Left lobe of liver (tissue), 2 donors: ENCODE measurements around the gene EFCC1. TPM values are rescaled to one million over a fixed set of nuclear protein-coding genes. Genes with fewer than 3 reads are reported as not detected.
"Not testable (repeated sequence)": the region's sequence is repeated elsewhere in the genome, so short reads cannot be mapped to it uniquely, and the experiment has no call there.

Experiments
- ATAC-seq: fragments of 200-7000 bp; cut with Tn5 transposase; one replicate; pipeline ENCODE4 v1.9.1; 2020; ENCODE audit warnings: mild to moderate bottlenecking, moderate library complexity
- DNase-seq: peaks from one replicate; pipeline ENCODE4 v3.0.0-alpha.2; 2020; ENCODE audit warnings: low spot score
- total RNA-seq: library from RNA; stranded (reverse); gene quantifications from one replicate; pipeline ENCODE4 v1.2.1, GENCODE V29; 2021
- donor health status: DM: no; HTN: no; CAD: no; lungs with moderate emphysema.
- donor health status: DM: no; HTN: yes; CAD: no.

EFCC1 gene
- total RNA-seq, 1 donor from 2014 or later = 0.53 TPM

DNA sequence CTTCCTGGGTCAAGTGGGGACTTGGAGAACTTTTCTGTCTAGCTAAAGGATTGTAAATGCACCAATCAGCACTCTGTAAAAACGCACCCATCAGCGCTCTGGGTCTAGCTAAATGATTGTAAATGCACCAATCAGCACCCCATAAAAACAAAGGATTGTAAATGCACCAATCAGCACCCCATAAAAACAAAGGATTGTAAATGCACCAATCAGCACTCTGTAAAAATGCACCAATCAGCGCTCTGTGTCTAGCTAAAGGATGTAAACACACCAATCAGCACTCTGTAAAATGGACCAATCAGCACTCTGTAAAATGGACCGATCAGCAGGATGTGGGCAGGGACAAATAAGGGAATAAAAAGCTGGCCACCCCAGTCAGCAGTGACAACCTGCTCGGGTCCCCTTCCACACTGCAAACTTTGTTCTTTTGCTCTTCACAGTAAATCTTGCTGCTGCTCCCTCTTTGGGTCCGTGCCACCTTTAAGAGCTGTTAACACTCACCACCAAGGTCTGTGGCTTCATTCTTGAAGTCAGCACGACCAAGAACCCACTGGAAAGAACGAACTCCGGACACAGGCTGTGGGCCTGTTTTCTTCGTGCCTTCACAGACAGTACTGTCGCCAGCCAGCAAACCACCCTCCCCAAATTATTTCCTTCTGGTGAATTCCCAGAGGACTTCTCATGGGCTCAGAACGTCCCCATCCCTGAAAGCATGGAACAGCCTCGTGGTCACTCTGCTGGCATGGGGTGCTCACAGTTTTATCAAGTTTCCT lies 68.4 kb downstream of the EFCC1 start:
- not testable (repeated sequence) for DNase-seq, ATAC-seq

DNA sequence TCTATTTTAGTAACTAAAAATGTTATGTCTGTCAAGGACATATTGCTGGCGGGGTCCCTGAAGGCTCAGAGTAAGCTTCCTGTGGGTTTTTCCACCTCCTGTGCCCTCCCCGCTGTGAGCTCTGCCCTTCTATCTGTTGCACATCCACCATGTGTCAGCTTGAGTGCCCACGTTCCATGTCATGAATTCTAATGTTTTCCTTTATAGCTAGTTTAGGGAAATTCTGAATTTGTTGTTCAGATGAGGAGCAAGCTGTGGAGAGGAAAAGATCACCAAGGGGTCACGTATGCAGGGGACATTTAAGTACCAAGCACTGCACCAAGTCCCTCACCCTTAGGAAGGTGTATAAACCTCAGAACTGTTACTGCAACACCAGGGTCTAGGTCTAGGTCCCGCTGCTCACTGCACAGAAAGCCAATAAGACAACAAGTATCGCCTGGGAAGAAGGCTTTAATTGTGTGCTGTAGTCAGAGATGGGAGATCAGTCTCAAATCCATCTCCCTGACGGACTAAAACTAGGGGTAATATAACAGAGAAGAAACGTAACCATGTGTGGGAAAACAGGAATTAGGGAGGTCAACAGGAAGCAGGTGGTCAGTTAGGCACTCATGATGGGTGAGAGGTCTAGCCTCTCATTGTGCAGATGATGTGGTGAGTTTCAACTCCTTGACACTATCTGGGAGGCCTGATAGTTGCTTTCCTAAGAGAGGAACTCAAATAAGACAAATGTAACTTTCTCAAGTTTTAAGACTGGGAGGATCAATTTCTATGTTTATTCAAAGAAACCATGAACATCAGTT lies 69.2 kb downstream of the EFCC1 start:
- DNase-seq (no peak), ATAC-seq (no peak)

DNA sequence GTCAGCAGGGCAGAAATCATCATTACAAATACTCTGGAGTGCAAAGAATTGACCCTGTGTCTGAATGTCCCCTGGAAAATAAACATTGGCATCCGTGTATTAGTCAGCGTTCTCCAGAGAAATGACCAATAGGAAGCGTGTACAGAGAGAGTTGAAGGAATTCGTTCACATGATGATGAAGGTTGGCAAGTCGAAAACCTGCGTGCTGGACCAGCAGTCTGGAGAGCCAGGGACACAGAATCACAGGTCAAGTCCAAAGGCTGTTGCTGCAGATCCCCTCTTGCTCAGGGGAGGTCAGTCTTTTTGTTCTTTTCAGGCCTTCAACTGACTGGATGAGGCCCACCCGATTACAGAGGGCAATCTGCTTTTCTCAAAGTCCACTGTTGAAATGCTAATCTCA lies 76.1 kb downstream of the EFCC1 start:
- DNase-seq (no peak), ATAC-seq (peak; percentile 80)

DNA sequence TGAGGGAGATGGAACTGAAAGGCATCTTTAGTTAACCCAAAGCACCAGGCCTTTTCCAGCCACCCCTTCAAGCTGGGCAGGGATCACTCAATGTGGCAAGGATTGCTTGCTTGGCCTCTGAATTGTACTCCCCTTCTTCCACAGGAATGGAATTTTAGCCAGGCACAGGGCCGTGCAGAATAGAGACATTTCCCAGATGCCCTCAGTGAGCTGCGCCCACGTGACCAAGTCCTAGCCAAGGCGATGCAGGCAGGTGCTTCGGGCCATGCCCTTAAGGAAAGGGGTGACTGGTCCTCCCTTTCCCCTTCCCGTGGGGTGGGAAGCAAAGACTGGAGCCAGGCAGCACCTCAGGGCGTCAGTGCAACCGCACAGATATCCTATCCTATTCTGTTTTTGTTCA lies 77.4 kb downstream of the EFCC1 start:
- no peak for ATAC-seq
- DNase-seq = no peak

DNA sequence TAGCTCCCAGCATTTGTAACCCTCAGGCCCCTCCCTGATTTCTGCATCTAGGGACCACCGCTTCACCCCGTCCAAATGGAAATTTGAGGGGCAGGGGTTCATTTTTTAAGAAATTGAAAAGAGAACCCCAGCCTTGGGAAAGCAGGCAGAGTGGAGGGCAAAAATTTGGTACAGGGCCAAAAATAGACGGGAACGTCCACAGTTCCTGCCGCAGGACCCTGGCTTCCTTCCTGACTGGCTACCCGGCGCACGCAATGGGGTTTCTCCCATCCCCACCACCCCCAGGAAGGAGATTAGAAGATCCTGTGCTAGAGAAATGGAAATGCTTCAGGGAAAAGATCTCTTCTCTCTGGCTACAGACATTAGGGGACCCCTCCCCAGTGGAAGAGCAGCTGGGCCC lies 80.4 kb downstream of the EFCC1 start:
- DNase-seq (no peak), ATAC-seq (no peak)

DNA sequence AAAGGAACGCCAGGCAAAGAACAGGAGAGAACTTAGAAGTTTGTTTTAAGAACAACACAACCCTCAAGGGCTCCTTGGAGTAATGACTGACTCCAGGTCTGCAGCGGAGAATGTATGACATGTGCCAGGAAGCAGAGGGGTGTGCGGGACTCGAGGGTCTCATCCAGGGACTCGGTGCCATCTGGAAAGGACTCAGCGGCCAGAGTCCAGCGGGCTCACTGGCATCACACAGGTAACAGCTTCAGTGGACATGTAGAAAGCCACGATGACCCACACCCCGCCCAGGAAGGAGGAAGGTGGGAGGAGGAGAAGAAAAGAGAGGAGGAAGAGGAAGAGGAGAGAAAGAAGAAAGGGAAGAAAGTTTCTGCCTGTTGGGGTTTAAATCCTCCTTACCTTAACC lies 80.9 kb downstream of the EFCC1 start:
- DNase-seq (no peak), ATAC-seq (no peak)

DNA sequence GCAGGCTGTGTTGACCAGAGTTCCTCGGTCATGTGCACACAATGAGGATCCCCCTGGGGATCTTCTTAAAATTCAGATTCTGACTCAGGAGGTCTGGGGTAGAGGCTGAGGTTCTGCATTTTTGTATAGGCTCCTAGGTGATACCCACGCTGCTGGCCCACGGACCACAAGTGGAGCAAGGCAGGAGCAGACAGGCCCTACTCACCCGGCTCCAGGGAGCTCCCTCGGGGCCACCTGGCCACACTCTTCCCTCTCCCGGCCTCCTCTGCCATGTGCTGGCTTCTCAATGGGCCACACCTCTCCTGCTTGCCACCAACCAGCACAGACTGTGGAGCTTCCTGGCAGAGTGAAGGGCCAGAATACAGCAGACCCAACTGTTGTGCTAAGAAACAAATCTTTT lies 83.4 kb downstream of the EFCC1 start:
- no peak for ATAC-seq
- DNase-seq = no peak

DNA sequence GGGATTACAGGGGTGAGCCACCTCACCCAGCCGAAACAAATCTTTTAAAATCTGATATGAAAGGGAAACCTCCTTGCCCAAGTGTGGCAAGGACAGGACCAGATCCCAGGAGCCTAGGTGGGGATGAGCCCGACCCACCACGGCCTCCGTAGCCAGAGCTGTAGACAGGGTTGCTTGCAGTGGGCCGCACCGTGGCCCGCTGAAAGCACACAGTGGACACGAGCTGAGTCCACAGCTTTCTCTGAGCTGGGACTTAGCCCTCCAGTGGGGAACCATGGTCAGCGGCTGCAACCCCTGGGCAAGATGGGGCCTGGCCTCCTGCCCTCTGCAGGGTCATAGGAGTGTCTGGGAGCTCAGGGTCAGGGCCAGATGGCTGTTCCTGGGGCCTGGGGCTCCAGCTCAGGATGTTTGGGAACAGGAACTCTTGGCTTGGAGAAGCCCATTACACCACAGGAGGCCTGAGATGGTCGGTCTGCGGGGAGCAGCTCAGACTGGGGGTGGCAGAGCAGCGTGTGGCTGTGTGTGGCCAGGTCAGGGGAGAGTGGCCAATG lies 84.1 kb downstream of the EFCC1 start:
- no peak for ATAC-seq
- DNase-seq = no peak

DNA sequence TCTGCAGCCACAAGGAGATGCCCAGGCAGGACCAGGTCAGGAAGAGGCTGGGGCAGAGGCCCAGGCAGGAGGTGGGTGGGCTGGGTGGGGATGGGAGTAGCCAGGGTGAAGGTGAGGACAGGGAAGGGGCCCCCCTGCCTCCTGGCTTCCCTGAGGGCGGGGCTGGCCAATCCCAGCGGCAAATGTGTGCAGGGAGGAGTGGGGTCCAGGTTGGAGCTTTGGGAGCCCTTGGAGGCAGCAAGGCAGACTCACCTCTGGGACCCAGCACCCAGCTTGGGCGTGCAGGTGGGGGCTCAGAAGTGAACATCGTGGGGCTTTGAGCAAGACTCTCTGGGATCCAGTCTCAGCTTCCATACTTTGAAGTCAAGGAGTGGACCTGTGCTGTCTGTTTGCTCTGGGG lies 84.7 kb downstream of the EFCC1 start:
- no peak for ATAC-seq
- no peak for DNase-seq

DNA sequence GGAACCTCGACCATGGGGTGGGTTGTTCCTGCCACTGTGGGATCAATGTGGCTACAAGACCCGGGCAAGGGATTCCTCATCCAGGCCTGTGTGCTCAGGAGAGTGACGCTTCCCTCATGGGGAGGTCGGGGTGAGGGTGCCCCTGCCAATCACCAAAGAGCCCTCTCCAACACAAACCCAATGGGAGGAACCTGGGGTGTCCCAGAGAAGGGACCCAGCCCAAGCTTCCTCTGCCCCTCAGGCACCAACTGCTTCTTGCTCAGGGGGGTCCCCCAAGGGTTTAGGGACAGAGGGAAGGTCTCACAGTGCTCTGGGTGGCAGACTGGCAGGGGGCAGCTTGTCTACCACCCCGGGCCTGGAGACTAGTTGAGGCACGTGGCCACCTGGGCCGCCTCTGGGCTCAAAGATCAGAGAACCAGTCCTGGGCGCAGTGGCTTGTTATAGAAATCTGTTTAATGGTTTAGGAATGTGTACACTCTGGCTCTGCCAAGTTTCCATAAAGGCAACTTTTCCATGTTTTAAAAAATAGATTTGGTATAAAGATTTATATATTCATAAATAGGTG lies 86.1 kb downstream of the EFCC1 start:
- no peak for ATAC-seq
- DNase-seq = no peak

DNA sequence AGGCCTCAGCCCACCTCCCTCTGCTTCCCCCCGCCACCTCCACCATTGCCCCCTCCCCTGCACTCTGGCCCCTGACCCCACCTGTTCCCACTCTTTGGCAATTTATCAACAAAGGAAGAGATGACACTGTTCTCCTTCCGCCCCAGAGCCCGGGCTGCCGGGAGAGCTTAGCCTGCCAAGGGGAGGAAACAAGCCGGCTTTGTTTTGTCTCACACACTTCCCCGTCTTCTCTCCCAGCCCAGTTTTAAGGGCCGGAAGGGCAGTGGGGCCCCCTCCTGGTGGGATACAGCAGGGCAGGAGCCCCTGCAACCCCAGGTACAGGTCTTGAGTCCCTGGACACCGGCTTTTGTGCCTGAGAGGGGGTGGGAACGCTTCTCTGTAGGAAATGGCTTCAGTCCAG lies 86.8 kb downstream of the EFCC1 start:
- not testable (repeated sequence) for DNase-seq
- peak; percentile 55 for ATAC-seq

DNA sequence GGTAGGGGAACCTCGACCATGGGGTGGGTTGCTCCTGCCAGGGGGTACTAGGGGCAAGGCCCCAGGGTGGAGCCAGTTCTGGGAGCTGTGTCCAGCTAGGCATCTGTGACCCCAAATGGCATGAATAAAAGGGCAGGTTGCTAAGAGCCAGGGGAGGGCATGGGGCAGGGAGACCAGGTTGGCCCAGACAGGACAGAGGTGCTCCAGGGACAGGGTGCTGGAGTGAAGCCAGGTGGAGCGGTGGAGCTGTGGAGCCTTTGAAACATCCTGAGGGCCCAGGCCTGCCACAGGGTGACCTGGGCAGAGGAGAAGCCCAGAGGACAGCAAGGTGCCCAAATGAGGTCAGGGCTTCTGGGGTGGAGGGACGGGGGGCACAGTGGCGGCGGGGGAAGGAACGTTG lies 87.2 kb downstream of the EFCC1 start:
- not testable (repeated sequence) for DNase-seq
- ATAC-seq = peak; percentile 73

Other genes with a start within 250 kb of the EFCC1 start
- gene ACAD9, start 121.7 kb upstream of the EFCC1 start, total RNA-seq = 30.7 TPM
- not detected for gene CFAP92, start 7.2 kb upstream of the EFCC1 start, total RNA-seq
- 0.20 TPM for gene GP9, start 59.5 kb downstream of the EFCC1 start, total RNA-seq
- 38.1 TPM for gene RAB43, start 120.5 kb downstream of the EFCC1 start, total RNA-seq
- 8.5 TPM for gene ISY1, start 159.8 kb downstream of the EFCC1 start, total RNA-seq
- 205 TPM for gene CNBP, start 182.6 kb downstream of the EFCC1 start, total RNA-seq
- gene COPG1, start 248.3 kb downstream of the EFCC1 start, total RNA-seq = 114 TPM